ENCODE data around the gene ST3GAL4.

The ST3GAL4 gene

DNA sequence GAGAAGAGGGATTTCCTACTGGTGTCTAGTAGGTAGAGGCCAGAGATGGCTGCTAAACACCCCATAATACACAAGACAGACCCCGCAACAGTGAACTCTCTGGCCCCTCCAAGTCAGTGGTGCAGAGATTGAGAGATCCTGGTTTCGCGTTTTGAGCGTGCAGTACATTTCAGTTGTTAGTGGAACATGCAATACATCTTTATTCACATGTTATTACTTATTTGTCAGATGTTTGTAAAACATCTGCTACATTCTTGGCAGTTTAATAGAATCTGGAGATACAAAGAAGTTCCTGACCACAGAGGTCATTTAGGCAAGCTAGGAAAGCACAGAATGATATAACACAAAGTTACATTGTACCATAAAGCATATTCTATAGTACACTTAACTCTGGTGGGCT is 41.5 kb downstream of the ST3GAL4 start:
- in situ Hi-C loops (cut with MboI; ENCODE audit: low pct_unique_long_range_greater_than_20kb, low sequenced_read_pairs), result no loop called here
- no peak for DNase-seq

DNA sequence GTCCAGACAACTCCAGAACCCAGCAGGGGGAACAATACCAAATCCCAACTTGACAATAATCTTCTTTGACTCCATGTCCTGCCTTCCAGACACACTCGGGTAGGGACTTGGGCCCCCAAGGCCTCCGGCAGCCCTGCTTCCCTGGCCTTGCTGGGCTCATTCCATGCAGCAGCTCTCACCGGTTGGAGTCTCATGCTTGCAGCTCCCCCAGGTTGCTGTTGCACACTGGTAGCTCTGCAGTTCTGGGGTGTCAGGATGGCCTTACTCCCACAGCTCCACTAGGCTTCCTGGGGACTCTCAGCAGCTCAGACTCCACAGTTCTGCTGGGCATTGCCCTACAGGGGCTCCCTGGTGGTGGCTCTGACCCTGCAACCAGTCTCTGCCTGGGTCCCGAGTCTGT is 42.8 kb downstream of the ST3GAL4 start:
- DNase-seq, result no peak
- in situ Hi-C loops (cut with MboI; ENCODE audit: low pct_unique_long_range_greater_than_20kb, low sequenced_read_pairs), result no loop called here

DNA sequence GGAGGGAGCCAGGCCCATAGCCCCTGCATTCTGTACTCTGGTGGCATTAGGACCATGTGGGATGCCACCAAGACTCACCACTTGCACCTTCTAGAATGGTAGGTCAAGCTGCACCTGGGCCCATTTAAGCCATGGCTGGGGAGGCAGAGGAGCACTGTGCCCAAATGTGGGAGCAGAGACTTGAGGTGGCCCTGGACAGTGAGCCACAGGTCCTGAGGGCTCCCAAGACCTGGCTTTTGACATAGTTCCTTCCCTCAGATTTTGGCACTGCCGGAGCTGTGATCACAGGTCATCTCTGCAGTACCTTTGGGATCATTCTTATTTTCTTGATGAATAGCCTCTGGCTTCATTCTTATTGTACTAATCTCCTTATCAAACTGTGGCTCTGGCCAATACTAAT is 43.2 kb downstream of the ST3GAL4 start:
- in situ Hi-C loops (cut with MboI; ENCODE audit: low pct_unique_long_range_greater_than_20kb, low sequenced_read_pairs), result no loop called here
- no peak for DNase-seq

DNA sequence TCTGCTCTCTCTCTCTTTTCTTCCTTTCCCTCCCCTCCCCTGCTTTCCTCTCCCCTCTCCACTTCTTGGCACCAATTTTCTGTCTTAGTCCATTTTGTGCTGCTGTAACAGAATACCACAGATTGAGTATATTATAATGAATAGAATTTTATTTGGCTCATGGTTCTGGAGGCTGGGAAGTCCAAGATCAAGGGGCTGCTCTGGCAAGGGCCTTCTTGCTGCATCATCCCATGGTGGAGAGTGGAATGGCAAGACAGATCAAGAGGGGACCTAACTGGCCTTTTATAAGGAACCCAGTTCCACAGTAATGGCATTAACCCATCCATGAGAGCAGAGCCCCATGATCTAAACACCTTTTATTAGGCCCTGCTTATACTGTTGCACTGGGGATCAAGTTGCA is 44.5 kb downstream of the ST3GAL4 start:
- DNase-seq, result no peak
- in situ Hi-C loops (cut with MboI; ENCODE audit: low pct_unique_long_range_greater_than_20kb, low sequenced_read_pairs), result no loop called here

DNA sequence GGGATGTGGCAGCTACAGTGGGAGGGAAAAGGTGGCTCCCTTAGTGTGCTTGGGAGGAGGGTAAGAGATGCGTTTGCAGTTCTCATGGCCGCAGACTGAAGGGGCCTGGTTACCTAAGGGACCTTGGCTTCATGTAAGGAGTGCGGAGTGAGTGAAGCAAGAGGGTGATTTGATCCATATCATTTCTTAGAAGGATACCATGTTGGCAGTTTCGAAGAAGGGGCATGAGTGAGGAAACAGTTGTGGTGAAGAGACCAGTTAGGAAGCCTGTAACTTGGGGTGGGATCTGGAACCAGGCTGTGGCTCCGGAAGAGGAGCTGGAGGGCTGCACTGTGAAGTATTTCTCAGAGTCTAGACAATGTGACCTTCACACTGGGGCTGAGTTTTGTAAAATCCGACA is 45.0 kb downstream of the ST3GAL4 start:
- in situ Hi-C loops (cut with MboI; ENCODE audit: low pct_unique_long_range_greater_than_20kb, low sequenced_read_pairs), result no loop called here
- DNase-seq, result peak; percentile 65

DNA sequence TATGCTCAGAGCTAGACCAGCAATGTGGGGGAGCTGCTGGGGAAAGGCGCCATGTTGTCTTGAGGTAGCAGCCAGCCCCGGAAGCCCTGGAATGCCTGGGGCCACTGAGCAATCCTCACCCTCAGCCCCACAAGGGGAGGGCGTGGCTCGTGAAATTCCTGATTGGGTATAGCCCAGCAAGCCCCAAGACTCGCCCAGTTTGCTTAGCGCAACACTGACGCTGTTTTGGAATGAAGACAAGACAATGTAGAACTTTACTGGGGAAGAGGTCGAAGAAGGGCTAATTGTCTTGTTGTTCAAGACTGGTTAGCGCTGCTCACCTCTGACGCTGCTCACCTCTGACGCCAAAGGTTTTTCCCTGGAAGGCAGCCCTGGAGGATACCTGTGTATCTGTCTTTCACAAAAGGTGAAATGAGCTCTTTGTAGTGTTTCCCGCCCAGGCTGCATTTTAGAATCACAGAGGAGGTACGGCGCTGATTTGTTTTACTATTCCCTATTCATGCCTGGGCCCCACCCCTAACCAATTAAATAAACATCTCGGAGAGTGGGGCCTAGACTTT is 47.6 kb downstream of the ST3GAL4 start:
- DNase-seq, result no peak
- in situ Hi-C loops (cut with MboI; ENCODE audit: low pct_unique_long_range_greater_than_20kb, low sequenced_read_pairs), result no loop called here

DNA sequence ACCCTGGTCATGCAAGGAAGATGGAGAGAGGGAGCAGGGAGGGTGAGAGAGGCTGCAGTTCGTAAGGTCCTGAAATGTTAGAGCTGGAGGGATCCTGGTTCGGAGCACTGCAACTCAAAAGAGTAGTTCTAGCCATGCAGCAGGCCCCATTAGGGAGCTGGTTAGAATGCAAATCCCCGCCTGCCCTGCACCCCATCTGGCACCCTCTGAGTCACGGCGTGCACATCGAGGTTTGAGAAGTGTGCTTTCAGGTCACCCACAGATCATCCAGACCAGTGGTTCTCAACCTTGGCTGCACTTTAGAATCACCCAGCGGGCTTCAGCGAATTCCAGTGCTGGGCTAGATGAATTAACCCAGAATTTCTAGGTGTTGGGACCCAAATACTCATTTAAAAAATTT is 48.2 kb downstream of the ST3GAL4 start:
- DNase-seq, result no peak
- in situ Hi-C loops (cut with MboI; ENCODE audit: low pct_unique_long_range_greater_than_20kb, low sequenced_read_pairs), result no loop called here

DNA sequence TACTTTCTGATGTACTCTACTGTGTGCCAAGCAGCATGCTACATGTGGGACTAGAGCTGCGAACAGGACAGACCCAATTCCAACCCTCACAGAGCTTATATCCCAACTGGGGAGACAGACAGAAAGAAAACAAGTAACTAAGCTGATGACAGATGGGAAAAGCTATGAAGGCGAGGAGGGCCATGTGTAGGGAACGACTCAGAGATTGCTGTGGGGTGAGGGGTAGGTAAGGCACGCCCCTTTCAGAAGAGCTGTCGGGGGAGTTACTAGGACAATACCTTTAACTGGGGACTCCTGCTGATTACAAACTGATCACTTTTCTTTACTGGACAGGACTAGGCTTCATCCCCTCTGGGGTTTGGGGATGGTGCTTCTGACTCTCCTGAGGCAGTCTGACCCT is 48.9 kb downstream of the ST3GAL4 start:
- in situ Hi-C loops (cut with MboI; ENCODE audit: low pct_unique_long_range_greater_than_20kb, low sequenced_read_pairs), result no loop called here
- no peak for DNase-seq

DNA sequence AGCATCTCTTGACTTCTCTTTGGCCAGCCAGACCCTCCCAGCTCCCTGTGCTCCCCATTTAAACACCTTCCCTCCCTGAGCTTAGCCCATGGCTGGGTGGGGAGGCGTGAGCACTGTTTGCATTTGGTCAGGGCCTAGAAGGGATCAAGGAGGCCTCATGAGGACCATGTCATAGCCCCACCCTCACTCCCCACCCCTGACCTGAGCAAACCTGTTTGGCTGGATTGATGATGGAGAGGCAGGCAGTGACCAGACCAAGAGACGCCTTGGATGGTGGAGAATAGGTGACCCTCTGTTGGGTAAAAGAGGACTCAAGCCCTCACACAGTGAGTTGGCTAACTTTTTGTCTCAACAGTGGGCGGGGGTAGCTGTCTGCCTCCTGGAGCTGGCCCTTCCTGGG is 49.9 kb downstream of the ST3GAL4 start:
- in situ Hi-C loops (cut with MboI; ENCODE audit: low pct_unique_long_range_greater_than_20kb, low sequenced_read_pairs), result no loop called here
- no peak for DNase-seq

DNA sequence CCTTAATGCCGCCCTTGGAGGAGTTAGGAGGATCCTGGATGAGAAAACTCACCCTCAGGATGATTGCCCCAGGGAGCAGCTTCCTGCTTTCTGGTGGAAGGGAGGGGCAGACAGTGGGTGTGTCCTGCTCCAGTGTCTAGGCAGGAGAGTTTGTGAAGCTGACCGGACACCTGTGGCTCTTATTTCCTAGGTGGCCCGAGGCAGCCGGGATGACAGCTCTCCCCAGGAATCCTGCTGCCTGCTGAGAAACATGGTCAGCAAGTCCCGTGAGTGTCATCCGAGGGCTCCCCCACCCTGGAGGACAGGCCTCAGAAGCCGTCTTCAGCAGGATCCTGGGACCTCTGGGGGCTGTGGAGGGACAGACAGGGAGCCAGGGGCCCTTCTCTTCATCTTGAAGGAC is 50.4 kb downstream of the ST3GAL4 start:
- in situ Hi-C loops (cut with MboI; ENCODE audit: low pct_unique_long_range_greater_than_20kb, low sequenced_read_pairs), result no loop called here

DNA sequence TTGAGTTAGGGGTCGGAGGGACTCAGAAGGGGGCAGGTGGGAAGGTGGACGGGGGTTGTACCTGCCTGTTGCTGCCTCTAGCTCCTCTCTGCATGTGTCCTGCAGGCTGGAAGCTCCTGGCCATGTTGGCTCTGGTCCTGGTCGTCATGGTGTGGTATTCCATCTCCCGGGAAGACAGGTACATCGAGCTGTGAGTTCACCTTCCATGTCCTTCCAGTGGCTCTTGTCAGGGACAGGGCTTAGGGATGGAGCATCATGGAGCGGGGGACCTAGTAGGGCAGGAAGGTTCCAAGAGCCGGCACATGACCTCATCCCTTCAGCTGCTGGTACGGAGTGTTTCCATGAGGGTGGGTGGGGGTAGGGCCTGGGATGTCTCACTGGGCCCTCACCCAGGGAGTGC is 50.9 kb downstream of the ST3GAL4 start:
- DNase-seq, result no peak
- in situ Hi-C loops (cut with MboI; ENCODE audit: low pct_unique_long_range_greater_than_20kb, low sequenced_read_pairs), result no loop called here

More for the DNA sequence above, 50.4 kb downstream of the ST3GAL4 start:
- no peak for DNase-seq

DNA sequence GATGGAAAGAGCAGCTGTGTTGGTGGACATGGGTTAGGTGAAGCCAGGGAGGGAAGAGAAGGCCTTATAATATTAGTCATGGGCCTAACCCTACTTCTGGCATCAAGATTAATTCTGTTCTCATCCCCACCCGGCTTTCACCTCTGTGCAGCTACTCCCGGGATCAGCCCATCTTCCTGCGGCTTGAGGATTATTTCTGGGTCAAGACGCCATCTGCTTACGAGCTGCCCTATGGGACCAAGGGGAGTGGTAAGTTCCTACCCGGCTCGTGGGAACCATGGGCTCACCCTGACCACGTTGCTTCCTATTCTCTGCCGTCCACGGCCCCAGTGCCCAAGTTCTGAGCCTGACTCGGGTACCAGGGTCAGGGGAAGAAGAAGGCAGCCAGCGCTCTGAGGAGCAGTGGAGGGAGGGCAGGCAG is 51.6 kb downstream of the ST3GAL4 start:
- in situ Hi-C loops (cut with MboI; ENCODE audit: low pct_unique_long_range_greater_than_20kb, low sequenced_read_pairs), result no loop called here
- no peak for DNase-seq

DNA sequence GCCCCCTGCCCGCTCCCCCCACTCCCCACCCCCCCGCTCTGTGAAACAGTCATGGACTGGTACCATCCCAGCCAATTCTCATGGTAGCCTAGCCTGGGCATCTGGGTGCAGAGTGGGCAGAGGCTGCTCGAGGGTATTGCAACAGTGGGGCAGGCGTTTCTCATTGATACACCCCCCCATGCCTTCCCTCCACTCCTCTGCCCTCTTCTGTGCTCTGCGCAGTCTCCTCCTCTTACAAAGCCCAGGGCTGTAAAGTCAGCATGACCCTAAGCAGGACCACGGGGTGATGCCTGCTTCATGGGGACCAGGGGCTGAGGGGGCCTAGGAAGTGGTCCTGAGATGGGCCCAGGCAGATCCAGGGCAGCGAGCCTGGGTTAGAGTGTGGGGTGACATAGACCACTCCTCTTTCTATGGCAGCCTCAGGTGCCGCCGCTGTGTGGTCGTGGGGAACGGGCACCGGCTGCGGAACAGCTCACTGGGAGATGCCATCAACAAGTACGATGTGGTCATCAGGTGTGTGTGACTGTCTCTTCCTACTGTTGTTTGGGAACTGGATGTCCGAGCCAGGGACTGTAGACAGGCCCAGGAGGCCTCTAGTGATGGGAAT is 52.3 kb downstream of the ST3GAL4 start:
- in situ Hi-C loops (cut with MboI; ENCODE audit: low pct_unique_long_range_greater_than_20kb, low sequenced_read_pairs), result no loop called here

DNA sequence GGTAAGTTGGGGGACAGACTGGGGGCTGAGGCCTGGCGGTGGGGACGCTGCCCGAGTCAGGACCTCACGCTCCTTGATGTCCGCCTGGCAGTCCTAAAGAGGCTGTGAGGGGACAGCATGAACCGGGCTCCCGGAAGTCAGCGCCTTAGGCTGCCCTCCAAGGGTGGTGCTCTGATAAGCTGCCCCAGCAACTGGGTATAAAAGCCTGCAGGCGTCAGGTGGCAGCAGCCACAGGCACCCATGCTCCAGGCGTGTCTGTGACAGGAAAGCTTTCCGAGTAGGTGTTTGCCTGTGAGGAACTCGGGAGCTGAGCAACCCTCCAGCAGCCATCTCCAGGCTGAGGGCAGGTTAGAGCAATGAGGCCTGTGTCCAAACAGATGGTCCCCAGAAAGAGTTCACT is 53.0 kb downstream of the ST3GAL4 start:
- in situ Hi-C loops (cut with MboI; ENCODE audit: low pct_unique_long_range_greater_than_20kb, low sequenced_read_pairs), result no loop called here
- DNase-seq, result no peak

More for the DNA sequence above, 52.3 kb downstream of the ST3GAL4 start:
- DNase-seq, result no peak

DNA sequence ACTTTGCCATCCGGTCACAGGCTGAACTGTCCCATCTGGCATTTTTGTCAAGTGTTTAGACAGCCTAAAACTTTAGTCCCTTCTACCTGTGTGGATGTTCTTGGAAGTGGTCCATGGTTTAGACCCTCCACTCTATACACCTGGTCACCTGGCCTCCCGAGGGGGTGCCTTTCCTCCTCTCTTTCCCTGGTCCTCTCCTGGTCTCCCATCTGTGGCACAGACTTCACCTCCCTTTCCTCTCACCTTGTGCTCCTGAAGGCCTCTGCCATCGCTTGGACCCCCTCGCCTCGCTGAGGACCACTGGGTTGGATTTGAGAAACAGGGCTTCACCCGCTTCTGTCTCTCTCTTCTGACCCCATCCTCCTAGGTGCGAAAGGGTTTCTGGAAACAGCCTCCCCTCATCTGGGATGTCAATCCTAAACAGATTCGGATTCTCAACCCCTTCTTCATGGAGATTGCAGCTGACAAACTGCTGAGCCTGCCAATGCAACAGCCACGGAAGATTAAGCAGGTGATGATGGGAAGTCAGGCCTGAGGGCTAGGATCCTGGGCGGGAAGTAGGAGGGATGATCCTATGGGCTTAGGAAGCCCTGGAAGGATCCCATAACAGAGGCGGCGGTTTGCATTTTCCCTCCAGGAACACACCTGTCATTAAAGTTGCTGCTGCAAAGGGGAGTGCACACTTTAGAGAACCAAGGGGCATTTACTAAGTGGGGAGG is 53.6 kb downstream of the ST3GAL4 start:
- in situ Hi-C loops (cut with MboI; ENCODE audit: low pct_unique_long_range_greater_than_20kb, low sequenced_read_pairs), result no loop called here
- DNase-seq, result no peak

DNA sequence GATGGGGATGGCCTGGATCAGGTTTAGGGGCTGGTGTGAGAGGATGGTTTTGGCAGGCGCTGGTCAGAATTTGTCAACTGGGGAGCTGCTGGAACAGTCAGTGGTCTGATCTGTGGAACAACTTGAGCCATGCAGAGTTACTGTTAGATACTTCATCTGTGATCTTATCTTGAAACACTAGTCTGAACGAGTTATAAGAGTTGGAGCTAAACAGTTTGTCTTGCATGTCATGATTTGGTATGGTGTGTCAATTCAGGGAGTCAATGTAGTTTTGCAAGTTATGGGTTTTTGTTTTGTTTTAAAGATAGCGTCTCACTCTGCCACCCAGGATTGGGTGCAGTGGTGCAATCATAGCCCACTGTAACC is 54.1 kb downstream of the ST3GAL4 start:
- in situ Hi-C loops (cut with MboI; ENCODE audit: low pct_unique_long_range_greater_than_20kb, low sequenced_read_pairs), result no loop called here
- no peak for DNase-seq

DNA sequence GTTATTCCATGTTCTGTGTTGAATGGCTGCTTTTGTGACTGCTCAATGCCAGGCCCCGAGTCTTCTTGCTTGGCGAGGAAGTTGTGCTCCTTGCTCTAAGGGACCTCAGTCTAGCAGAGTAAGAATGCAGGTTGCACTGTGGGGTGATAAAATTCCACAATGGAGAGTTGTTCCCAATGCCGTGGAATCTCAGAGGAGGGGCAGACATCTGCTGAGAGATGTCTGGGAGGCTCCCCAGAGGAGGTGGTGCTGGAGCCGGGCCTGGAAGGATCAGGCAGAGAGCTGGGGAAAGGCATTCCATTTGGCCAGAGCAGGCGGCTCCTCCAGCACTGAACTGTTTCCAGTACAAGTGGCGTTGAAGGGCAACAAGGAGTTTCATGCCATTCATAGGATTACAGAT is 55.2 kb downstream of the ST3GAL4 start:
- no peak for DNase-seq
- in situ Hi-C loops (cut with MboI; ENCODE audit: low pct_unique_long_range_greater_than_20kb, low sequenced_read_pairs), result no loop called here

DNA sequence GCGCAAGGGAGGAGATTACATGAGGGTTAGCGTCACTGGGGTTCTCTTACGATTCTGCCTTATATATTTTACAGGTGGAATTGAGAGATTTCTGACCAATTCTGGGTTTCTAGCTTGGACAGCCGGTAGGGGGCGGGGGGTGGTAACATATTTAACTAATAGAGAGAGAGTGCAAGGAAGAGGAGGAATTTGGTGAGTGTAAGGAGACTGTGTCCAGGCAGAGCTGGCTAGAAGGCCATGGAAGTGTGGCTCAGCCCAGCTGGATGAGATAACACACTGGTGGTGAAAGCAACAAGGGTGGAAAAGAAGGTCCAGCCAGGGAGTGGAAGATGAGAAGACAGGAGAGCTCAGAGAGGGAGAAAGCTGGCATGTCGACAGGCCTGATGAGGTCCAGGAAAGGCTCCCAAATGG is 56.5 kb downstream of the ST3GAL4 start:
- no peak for DNase-seq
- in situ Hi-C loops (cut with MboI; ENCODE audit: low pct_unique_long_range_greater_than_20kb, low sequenced_read_pairs), result no loop called here

DNA sequence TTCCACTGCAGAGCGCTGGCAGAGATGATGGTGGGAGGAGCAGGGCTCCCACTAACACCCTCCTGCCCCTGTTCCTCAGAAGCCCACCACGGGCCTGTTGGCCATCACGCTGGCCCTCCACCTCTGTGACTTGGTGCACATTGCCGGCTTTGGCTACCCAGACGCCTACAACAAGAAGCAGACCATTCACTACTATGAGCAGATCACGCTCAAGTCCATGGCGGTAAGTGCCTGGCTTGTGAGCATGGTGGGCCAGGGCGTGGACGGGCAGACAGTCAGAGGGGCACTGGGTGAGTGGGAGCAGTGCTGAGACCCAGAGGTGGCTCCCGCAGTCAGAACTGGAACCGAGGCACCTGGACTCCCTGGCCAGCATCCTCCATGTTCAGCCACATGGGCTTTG is 57.9 kb downstream of the ST3GAL4 start:
- in situ Hi-C loops (cut with MboI; ENCODE audit: low pct_unique_long_range_greater_than_20kb, low sequenced_read_pairs), result no loop called here
- no peak for DNase-seq

DNA sequence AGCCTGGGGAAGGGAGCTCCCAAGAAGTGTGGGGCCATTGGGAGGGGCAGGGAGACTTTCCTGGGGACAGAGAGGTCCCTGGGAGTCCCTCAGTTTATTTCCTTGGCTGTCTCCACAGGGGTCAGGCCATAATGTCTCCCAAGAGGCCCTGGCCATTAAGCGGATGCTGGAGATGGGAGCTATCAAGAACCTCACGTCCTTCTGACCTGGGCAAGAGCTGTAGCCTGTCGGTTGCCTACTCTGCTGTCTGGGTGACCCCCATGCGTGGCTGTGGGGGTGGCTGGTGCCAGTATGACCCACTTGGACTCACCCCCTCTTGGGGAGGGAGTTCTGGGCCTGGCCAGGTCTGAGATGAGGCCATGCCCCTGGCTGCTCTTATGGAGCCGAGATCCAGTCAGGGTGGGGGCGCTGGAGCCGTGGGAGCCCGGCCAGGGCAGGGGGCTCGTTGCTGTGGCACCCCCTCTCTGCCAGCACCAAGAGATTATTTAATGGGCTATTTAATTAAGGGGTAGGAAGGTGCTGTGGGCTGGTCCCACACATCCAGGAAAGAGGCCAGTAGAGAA is 58.4 kb downstream of the ST3GAL4 start:
- DNase-seq, result no peak
- in situ Hi-C loops (cut with MboI; ENCODE audit: low pct_unique_long_range_greater_than_20kb, low sequenced_read_pairs), result no loop called here

DNA sequence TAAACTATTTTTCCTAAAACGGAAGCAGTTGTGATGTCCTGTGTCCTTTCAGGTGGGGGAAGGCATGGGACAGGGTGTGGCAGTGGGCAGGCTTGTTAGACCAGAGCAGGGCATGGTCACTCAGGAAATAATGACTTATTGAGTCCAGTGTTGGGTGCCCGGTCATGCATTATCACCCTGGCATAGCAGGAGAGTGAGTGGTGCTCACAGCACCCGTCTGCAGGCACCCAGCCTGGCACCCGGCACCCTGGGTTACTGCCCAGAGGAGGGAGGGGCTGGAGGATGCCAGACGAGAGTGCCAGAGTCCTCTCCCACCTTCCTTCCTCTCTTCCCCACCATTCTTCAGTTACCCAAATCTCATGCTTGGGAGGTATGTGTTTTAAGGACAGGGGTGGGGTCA is 59.1 kb downstream of the ST3GAL4 start:
- no peak for DNase-seq
- in situ Hi-C loops (cut with MboI; ENCODE audit: low pct_unique_long_range_greater_than_20kb, low sequenced_read_pairs), result no loop called here

All from KBM-7 (cell line).